CD4-positive, alpha-beta T cell treated with Interleukin-2 at 100 ng/mL for 4 hours (primary cell): ENCODE results near the gene NFASC.

Experiments used
- DNase-seq: peaks from one replicate; pipeline ENCODE4 v3.0.0-alpha.2; 2020; ENCODE audit warnings: low spot score

The NFASC gene

GRCh38 chr1:205009670-205010069 lies 139.0 kb downstream of the NFASC start:
- DNase-seq, result no peak

- no peak for DNase-seq
Observed at GRCh38 chr1:205012391-205013140, 141.9 kb downstream of the NFASC start.

GRCh38 chr1:205013683-205014367 lies 143.2 kb downstream of the NFASC start:
- DNase-seq, result no peak

GRCh38 chr1:205014783-205015182 lies 144.1 kb downstream of the NFASC start:
- DNase-seq, result no peak

GRCh38 chr1:205015241-205015640 lies 144.6 kb downstream of the NFASC start:
- no peak for DNase-seq

GRCh38 chr1:205016075-205016474 lies 145.4 kb downstream of the NFASC start:
- no peak for DNase-seq

- DNase-seq, result no peak
Observed at GRCh38 chr1:205016584-205016983, 145.9 kb downstream of the NFASC start.

GRCh38 chr1:205017001-205017400 lies 146.3 kb downstream of the NFASC start:
- no peak for DNase-seq

- DNase-seq, result no peak
Observed at GRCh38 chr1:205017766-205018165, 147.1 kb downstream of the NFASC start.

GRCh38 chr1:205018381-205018780 lies 147.7 kb downstream of the NFASC start:
- DNase-seq, result no peak

- DNase-seq, result no peak
Observed at GRCh38 chr1:205020466-205020865, 149.8 kb downstream of the NFASC start.

GRCh38 chr1:205024679-205025078 lies 154.0 kb downstream of the NFASC start:
- no peak for DNase-seq

GRCh38 chr1:205025239-205025638 lies 154.6 kb downstream of the NFASC start:
- DNase-seq, result no peak

- no peak for DNase-seq
Observed at GRCh38 chr1:205026181-205026580, 155.5 kb downstream of the NFASC start.

GRCh38 chr1:205028390-205028789 lies 157.7 kb downstream of the NFASC start:
- DNase-seq, result no peak

GRCh38 chr1:205028924-205029323 lies 158.3 kb downstream of the NFASC start:
- DNase-seq, result no peak

GRCh38 chr1:205030241-205030640 lies 159.6 kb downstream of the NFASC start:
- DNase-seq, result no peak

GRCh38 chr1:205030896-205031295 lies 160.2 kb downstream of the NFASC start:
- no peak for DNase-seq

GRCh38 chr1:205032508-205032907 lies 161.8 kb downstream of the NFASC start:
- DNase-seq, result no peak

GRCh38 chr1:205037539-205037938 lies 166.9 kb downstream of the NFASC start:
- DNase-seq, result no peak

GRCh38 chr1:205038132-205038786 lies 167.6 kb downstream of the NFASC start:
- DNase-seq, result no peak

GRCh38 chr1:205041001-205041715 lies 170.5 kb downstream of the NFASC start:
- no peak for DNase-seq
